ENCODE data around the gene TMEM242. TPM values are rescaled to one million over a fixed set of nuclear protein-coding genes. Genes with fewer than 3 reads are reported as not detected.

Gene TMEM242
- total and polyA plus RNA-seq, 2 of the 13 experiments (the other 11 are each of a cell fraction or from before 2014, with no cell fraction given) = 5.6 to 11.1 TPM

DNA sequence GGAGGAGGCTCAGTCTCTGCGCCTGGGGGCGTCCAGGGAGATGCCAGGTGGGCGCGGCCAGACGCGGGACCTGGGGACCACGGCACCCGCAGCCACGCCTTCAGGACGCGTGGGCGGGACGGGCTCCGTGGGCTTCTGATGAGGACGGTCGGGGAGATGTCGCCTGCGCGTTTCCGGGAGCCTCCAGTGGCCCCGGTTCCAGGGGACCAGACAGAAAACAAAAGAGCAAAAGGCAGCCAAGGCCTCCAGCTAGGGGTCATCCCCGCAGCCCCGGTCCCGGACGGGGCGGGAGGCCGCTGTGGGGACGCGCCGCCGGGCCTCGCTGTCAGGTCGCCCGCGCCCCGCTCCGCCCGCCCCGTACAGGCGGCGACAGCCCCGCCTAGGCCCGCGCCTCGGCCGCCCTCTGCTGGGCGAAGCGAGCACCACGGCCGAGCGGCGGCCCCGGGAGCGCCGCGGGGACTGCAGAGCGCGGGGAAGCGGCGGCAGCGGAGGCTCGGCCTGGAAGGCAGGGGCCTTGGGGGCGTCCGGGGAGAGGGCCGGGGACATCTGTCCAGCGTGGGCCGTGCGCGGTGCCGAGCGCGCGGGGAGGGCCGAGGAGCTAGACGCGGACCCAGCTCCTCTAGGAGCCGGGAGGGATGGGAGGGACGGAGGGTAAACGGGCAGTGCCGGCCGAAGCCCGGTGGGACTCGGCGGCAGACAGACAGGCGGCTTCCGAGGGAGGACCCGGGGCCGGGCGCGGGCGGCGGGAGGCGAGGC, 48.7 kb downstream of the TMEM242 start (continued):
- TF ChIP-seq, protein P1, sequence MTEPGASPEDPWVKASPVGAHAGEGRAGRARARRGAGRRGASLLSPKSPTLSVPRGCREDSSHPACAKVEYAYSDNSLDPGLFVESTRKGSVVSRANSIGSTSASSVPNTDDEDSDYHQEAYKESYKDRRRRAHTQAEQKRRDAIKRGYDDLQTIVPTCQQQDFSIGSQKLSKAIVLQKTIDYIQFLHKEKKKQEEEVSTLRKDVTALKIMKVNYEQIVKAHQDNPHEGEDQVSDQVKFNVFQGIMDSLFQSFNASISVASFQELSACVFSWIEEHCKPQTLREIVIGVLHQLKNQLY (CRISPR knock-in tag; IDR thresholded peaks at IDR 0.05) = no peak
- no peak for TF ChIP-seq CCAR2 (optimal IDR thresholded peaks at IDR 0.05; ENCODE audit: low read depth, low read length)
- no peak for TF ChIP-seq SYNCRIP (IDR thresholded peaks at IDR 0.05; ENCODE audit: insufficient read depth, low read depth, low read length)
- TF ChIP-seq, protein P2, sequence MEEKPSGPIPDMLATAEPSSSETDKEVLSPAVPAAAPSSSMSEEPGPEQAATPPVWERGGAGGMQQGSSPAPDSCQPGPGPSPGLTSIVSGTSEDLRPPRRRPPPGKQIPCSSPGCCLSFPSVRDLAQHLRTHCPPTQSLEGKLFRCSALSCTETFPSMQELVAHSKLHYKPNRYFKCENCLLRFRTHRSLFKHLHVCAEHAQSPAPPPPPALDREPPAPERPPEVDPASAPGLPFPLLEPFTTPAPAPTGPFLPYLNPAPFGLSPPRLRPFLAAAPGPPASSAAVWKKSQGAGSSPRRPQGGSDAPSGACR (CRISPR knock-in tag; IDR thresholded peaks at IDR 0.05) = 0 out of 2 replicates have a peak, but pooled peaks have one; percentile 5
- TF ChIP-seq ZNF264 (CRISPR knock-in tag; IDR thresholded peaks at IDR 0.05) = no peak
- TF ChIP-seq ZC3H13 (CRISPR knock-in tag; IDR thresholded peaks at IDR 0.05) = peak; percentile 45; the same call in 1 of the 2 replicates
- TF ChIP-seq, protein P3, sequence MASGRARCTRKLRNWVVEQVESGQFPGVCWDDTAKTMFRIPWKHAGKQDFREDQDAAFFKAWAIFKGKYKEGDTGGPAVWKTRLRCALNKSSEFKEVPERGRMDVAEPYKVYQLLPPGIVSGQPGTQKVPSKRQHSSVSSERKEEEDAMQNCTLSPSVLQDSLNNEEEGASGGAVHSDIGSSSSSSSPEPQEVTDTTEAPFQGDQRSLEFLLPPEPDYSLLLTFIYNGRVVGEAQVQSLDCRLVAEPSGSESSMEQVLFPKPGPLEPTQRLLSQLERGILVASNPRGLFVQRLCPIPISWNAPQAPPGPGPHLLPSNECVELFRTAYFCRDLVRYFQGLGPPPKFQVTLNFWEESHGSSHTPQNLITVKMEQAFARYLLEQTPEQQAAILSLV (CRISPR knock-in tag; IDR thresholded peaks at IDR 0.05; ENCODE audit: borderline replicate concordance) = peak; percentile 66; the same call in 1 of the 2 replicates
- TF ChIP-seq ZNF777 (CRISPR knock-in tag; IDR thresholded peaks at IDR 0.05) = peak; percentile 100
- no peak for TF ChIP-seq NFE2L1 (CRISPR knock-in tag; IDR thresholded peaks at IDR 0.05; ENCODE audit: borderline replicate concordance)
- TF ChIP-seq ZNF446 (CRISPR knock-in tag; IDR thresholded peaks at IDR 0.05) = no peak; the same call in 1 of the 2 replicates
- no peak for TF ChIP-seq MED1 (CRISPR knock-in tag; IDR thresholded peaks at IDR 0.05)
- TF ChIP-seq KDM2A (CRISPR knock-in tag; IDR thresholded peaks at IDR 0.05; ENCODE audit: borderline replicate concordance, low read depth) = peak; percentile 31; the same call in 1 of the 2 replicates
- TF ChIP-seq THYN1 (CRISPR knock-in tag; IDR thresholded peaks at IDR 0.05; ENCODE audit: borderline replicate concordance, low read depth) = no peak
- TF ChIP-seq ZNF20 (CRISPR knock-in tag; IDR thresholded peaks at IDR 0.05) = no peak
- TF ChIP-seq SRSF4 (IDR thresholded peaks at IDR 0.05; ENCODE audit: low read depth, low read length, poor library complexity, severe bottlenecking) = no peak
- TF ChIP-seq, protein P4, sequence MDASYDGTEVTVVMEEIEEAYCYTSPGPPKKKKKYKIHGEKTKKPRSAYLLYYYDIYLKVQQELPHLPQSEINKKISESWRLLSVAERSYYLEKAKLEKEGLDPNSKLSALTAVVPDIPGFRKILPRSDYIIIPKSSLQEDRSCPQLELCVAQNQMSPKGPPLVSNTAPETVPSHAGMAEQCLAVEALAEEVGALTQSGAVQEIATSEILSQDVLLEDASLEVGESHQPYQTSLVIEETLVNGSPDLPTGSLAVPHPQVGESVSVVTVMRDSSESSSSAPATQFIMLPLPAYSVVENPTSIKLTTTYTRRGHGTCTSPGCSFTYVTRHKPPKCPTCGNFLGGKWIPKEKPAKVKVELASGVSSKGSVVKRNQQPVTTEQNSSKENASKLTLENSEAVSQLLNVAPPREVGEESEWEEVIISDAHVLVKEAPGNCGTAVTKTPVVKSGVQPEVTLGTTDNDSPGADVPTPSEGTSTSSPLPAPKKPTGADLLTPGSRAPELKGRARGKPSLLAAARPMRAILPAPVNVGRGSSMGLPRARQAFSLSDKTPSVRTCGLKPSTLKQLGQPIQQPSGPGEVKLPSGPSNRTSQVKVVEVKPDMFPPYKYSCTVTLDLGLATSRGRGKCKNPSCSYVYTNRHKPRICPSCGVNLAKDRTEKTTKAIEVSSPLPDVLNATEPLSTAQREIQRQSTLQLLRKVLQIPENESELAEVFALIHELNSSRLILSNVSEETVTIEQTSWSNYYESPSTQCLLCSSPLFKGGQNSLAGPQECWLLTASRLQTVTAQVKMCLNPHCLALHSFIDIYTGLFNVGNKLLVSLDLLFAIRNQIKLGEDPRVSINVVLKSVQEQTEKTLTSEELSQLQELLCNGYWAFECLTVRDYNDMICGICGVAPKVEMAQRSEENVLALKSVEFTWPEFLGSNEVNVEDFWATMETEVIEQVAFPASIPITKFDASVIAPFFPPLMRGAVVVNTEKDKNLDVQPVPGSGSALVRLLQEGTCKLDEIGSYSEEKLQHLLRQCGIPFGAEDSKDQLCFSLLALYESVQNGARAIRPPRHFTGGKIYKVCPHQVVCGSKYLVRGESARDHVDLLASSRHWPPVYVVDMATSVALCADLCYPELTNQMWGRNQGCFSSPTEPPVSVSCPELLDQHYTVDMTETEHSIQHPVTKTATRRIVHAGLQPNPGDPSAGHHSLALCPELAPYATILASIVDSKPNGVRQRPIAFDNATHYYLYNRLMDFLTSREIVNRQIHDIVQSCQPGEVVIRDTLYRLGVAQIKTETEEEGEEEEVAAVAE (CRISPR knock-in tag; IDR thresholded peaks at IDR 0.05; ENCODE audit: borderline replicate concordance) = no peak
- TF ChIP-seq FLYWCH1 (CRISPR knock-in tag; IDR thresholded peaks at IDR 0.05) = no peak
- TF ChIP-seq ZFYVE20 (CRISPR knock-in tag; IDR thresholded peaks at IDR 0.05; ENCODE audit: borderline replicate concordance, low read depth) = no peak
- TF ChIP-seq, protein P5, sequence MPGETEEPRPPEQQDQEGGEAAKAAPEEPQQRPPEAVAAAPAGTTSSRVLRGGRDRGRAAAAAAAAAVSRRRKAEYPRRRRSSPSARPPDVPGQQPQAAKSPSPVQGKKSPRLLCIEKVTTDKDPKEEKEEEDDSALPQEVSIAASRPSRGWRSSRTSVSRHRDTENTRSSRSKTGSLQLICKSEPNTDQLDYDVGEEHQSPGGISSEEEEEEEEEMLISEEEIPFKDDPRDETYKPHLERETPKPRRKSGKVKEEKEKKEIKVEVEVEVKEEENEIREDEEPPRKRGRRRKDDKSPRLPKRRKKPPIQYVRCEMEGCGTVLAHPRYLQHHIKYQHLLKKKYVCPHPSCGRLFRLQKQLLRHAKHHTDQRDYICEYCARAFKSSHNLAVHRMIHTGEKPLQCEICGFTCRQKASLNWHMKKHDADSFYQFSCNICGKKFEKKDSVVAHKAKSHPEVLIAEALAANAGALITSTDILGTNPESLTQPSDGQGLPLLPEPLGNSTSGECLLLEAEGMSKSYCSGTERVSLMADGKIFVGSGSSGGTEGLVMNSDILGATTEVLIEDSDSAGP (CRISPR knock-in tag; IDR thresholded peaks at IDR 0.05; ENCODE audit: borderline replicate concordance) = no peak; the same call in 1 of the 2 replicates
- no peak for TF ChIP-seq TBP (CRISPR knock-in tag; IDR thresholded peaks at IDR 0.05)
- no peak for TF ChIP-seq NFIC (IDR thresholded peaks at IDR 0.05; ENCODE audit: low read length)
